Measurements from ENCODE around the gene PPEF2. TPM values are rescaled to one million over a fixed set of nuclear protein-coding genes. Genes with fewer than 3 reads are reported as not detected.
"Not testable (repeated sequence)": the region's sequence is repeated elsewhere in the genome, so short reads cannot be mapped to it uniquely, and the experiment has no call there.

The PPEF2 gene
- total RNA-seq, 1 donor from 2014 or later: not detected

DNA sequence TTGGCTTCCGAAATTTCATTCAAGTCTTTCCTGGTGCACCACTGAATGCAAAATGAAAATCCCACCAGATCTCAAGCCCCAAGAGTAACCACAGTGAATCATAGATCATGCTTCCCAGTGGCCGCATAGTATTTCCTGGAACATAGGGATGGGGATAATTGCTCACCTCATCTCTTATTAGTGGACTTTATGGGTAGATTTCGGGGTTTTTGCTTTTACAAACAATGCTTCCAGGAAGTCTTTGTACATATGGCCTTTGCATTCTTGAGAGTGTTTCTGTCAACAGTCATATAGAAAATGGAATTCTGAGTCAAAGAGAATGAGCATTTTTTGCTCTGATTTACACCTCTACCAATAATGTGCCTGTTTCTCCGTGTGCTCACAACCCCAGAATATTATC lies 53.4 kb downstream of the PPEF2 start:
- TF ChIP-seq CTCF (IDR thresholded peaks at IDR 0.05; ENCODE audit: insufficient read depth, low read length, poor library complexity, severe bottlenecking): no peak
- DNase-seq (ENCODE audit: low read depth): no peak
- H3K4me3 ChIP-seq (ENCODE audit: low read depth, low read length): no peak overlapping the region

GRCh38 chr4:75848171-75848760 lies 54.0 kb downstream of the PPEF2 start:
- TF ChIP-seq CTCF (IDR thresholded peaks at IDR 0.05; ENCODE audit: insufficient read depth, low read length, poor library complexity, severe bottlenecking): peak; percentile 59
- H3K27me3 ChIP-seq (ENCODE audit: control insufficient read depth, insufficient read depth, low read length); H3K36me3 ChIP-seq (ENCODE audit: control insufficient read depth, insufficient read depth, low read length); H3K4me3 ChIP-seq (ENCODE audit: low read depth, low read length): not testable (repeated sequence)
- DNase-seq (ENCODE audit: low read depth): peak; percentile 61

More for the DNA sequence above, 53.4 kb downstream of the PPEF2 start:
- Histone ChIP-seq H3K27me3 (ENCODE audit: control insufficient read depth, insufficient read depth, low read length) (no peaks in the 10 kb centered on the region), H3K36me3 (ENCODE audit: control insufficient read depth, insufficient read depth, low read length) (no peaks in the 10 kb centered on the region)

DNA sequence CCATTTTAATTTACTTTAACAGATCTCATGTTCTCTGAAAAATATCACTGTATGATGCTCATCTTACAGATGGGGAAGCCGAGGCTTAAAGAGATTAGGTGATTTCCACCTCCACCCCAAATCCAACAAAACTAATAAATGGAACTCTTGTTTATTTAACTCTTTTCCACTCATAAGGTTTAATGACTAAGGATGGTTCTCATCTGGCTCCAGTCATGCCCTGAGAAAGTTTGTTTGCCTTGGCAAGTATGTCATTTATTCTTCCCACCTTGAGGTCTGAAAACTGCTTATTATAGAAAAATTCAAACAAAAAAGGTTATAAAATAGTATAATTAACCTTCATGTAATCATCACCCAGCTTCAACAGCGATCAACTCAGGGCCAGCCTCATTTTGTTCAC lies 56.3 kb downstream of the PPEF2 start:
- TF ChIP-seq CTCF (IDR thresholded peaks at IDR 0.05; ENCODE audit: insufficient read depth, low read length, poor library complexity, severe bottlenecking): no peak
- Histone ChIP-seq H3K4me3 (ENCODE audit: low read depth, low read length) (no peak overlapping the region), H3K27me3 (ENCODE audit: control insufficient read depth, insufficient read depth, low read length) (no peaks in the 10 kb centered on the region), H3K36me3 (ENCODE audit: control insufficient read depth, insufficient read depth, low read length) (no peaks in the 10 kb centered on the region)
- no peak for DNase-seq (ENCODE audit: low read depth)

DNA sequence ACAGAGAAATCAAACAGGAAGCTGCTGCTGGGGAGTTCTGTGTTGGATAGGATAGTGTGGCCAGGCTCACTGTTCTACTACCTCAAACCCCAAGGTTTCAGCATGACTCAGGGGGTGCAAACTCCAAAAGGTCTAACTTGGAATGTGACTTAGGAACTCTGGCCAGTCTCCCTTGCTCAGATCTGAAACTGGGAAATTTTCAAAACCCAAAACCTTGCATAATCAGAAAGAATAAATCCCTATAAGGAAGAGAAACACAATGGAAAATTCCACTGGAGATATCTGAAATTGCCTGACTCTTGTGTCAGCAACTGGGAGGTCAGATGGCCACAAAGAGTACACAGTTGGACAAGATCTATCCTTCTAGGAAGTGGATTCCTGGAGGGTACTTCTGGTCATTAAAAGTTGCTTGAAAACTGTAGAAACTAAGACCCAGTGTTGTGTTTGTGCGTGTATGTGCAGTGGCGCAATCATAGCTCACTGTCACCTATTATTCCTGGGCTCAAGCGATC lies 58.0 kb downstream of the PPEF2 start:
- peak; percentile 61 for DNase-seq (ENCODE audit: low read depth)
- no peak for TF ChIP-seq CTCF (IDR thresholded peaks at IDR 0.05; ENCODE audit: insufficient read depth, low read length, poor library complexity, severe bottlenecking)

DNA sequence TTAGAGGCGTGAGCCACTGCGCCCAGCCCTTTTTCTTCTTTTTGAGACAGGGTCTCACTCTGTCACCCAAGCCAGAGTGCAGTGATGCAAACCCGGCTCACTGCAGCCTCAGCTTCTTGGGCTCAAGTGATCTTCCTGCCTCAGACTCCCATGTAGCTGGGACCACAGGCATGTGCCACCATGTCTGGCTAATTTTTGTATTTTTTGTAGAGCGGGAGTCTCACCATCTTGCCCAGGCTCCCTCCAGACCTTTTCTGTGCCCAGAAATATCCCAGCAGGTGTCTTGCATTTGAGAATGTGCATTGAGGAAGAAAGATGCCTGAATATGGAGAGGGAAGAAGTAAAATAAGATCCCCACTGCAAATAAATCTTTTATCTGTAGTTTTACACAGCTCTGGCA lies 58.7 kb downstream of the PPEF2 start:
- TF ChIP-seq CTCF (IDR thresholded peaks at IDR 0.05; ENCODE audit: insufficient read depth, low read length, poor library complexity, severe bottlenecking): no peak
- no peak for DNase-seq (ENCODE audit: low read depth)
- no peaks in the 10 kb centered on the region for H3K36me3 ChIP-seq (ENCODE audit: control insufficient read depth, insufficient read depth, low read length)
- H3K4me3 ChIP-seq (ENCODE audit: low read depth, low read length): no peak overlapping the region
- no peaks in the 10 kb centered on the region for H3K27me3 ChIP-seq (ENCODE audit: control insufficient read depth, insufficient read depth, low read length)

More for the DNA sequence above, 58.0 kb downstream of the PPEF2 start:
- H3K36me3 ChIP-seq (ENCODE audit: control insufficient read depth, insufficient read depth, low read length): no peaks in the 10 kb centered on the region
- no peaks in the 10 kb centered on the region for H3K27me3 ChIP-seq (ENCODE audit: control insufficient read depth, insufficient read depth, low read length)
- H3K4me3 ChIP-seq (ENCODE audit: low read depth, low read length): no peak overlapping the region
